Keratinocyte (primary cell): ENCODE measurements around the gene ERAS.

Experiments used
- CTCF ChIP-seq, 3 experiments: IDR thresholded peaks in 1 of 3; conservative IDR thresholded peaks in 1 of 3; optimal IDR thresholded peaks in 1 of 3; 2 replicates in 2 of 3; 3 replicates in 1 of 3; pipeline versions ENCODE3 to v1.5.1; 2011; ENCODE audit warnings: low read length in 3 of 3, mild to moderate bottlenecking in 3 of 3, moderate library complexity in 2 of 3, control low read depth in 1 of 3, inconsistent platforms in 1 of 3; ENCODE audit not compliant: insufficient read depth in 2 of 3; ENCODE audit errors: extremely low read depth in 1 of 3
- EZH2 ChIP-seq: IDR thresholded peaks from one replicate; pipeline ENCODE4 v1.6.1; 2012; ENCODE audit warnings: inconsistent platforms, mild to moderate bottlenecking, low read length, moderate library complexity

- TF ChIP-seq CTCF (optimal IDR thresholded peaks at IDR 0.05 in 1 of 3, IDR thresholded peaks at IDR 0.05 in 1 of 3, conservative IDR thresholded peaks at IDR 0.05 in 1 of 3; ENCODE audit: extremely low read depth in 1 of 3, insufficient read depth in 2 of 3, low read length in 3 of 3) (no peak), EZH2 (no peak)
Observed at GRCh38 chrX:48834383-48834709, 8.0 kb downstream of the ERAS start.
